Hepatocyte (in vitro differentiated cells): ENCODE measurements around the gene FLCN.

ENCODE experiments used
- EZH2 ChIP-seq: fragments of 200-600 bp; sonication (generic); IDR thresholded peaks from 2 replicates; pipeline ENCODE4 v1.6.1; 2016; ENCODE audit warnings: antibody characterized with exemption, mild to moderate bottlenecking, borderline replicate concordance
- EZH2phosphoT487 ChIP-seq: fragments of 200-600 bp; sonication (generic); IDR thresholded peaks from one replicate; pipeline ENCODE4 v1.6.1; 2018; ENCODE audit warnings: antibody characterized with exemption, mild to moderate bottlenecking, low read depth, moderate library complexity; ENCODE audit not compliant: unreplicated experiment, severe bottlenecking
- TF ChIP-seq, protein P1 (sequence below): fragments of 200-600 bp; sonication (generic); IDR thresholded peaks from 2 replicates; pipeline ENCODE4 v1.5.1; 2016; ENCODE audit warnings: antibody characterized with exemption, mild to moderate bottlenecking; ENCODE audit not compliant: poor library complexity

DNA sequence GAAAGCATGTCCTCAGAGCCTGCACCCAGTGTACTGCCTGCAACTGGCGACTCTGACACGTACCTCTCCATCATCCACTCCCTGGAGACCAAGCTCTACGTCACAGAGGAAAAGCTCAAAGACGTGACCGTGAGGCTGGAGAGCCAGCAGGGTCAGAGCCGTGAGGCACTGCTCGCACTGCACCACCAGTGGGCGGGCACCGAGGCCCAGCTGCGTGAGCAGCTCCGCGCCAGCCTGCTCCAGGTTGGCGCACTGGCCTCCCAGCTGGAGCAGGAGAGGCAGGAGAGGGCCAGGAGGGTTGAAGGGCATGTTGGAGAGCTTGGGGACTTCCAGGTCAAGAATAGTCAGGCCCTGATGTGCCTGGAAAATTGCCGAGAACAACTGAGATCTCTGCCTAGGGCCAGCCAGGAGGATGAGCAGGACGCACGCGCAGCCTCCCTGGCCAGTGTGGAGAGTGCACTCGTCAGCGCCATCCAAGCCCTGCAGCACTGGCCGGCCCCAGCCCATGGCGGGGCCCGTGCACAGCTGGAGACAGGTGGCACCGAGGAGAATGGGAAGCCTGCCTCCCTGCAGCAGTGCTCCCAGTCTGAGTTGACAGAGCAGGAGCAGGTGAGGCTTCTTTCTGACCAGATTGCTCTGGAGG lies 71.2 kb downstream of the FLCN start:
- TF ChIP-seq, protein P1, sequence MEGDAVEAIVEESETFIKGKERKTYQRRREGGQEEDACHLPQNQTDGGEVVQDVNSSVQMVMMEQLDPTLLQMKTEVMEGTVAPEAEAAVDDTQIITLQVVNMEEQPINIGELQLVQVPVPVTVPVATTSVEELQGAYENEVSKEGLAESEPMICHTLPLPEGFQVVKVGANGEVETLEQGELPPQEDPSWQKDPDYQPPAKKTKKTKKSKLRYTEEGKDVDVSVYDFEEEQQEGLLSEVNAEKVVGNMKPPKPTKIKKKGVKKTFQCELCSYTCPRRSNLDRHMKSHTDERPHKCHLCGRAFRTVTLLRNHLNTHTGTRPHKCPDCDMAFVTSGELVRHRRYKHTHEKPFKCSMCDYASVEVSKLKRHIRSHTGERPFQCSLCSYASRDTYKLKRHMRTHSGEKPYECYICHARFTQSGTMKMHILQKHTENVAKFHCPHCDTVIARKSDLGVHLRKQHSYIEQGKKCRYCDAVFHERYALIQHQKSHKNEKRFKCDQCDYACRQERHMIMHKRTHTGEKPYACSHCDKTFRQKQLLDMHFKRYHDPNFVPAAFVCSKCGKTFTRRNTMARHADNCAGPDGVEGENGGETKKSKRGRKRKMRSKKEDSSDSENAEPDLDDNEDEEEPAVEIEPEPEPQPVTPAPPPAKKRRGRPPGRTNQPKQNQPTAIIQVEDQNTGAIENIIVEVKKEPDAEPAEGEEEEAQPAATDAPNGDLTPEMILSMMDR = no peak
- TF ChIP-seq EZH2phosphoT487 = no peak
- TF ChIP-seq EZH2 = no peak
